Transverse colon (tissue), 4 donors: ENCODE measurements around the gene NUP214. TPM values are rescaled to one million over a fixed set of nuclear protein-coding genes. Genes with fewer than 3 reads are reported as not detected.
"Not testable (repeated sequence)": the region's sequence is repeated elsewhere in the genome, so short reads cannot be mapped to it uniquely, and the experiment has no call there.

ENCODE experiments used
- DNase-seq: peaks from one replicate; pipeline ENCODE4 v3.0.0-alpha.2; 2019
- H3K27ac ChIP-seq, 4 donors: fragments of 200-600 bp; sonication (generic); 2 replicates each; pipeline ENCODE4 v1.5.1; 2016 to 2018; ENCODE audit warnings: inconsistent platforms in 4 of 4
- H3K27me3 ChIP-seq: fragments of 200-600 bp; sonication (generic); 2 replicates; pipeline ENCODE4 v1.5.1; 2017; ENCODE audit warnings: inconsistent platforms
- H3K36me3 ChIP-seq, 4 donors: fragments of 200-600 bp; sonication (generic); 2 replicates each; pipeline ENCODE4 v1.5.1; 2017 to 2019; ENCODE audit warnings: inconsistent platforms in 4 of 4
- H3K4me1 ChIP-seq, 4 donors: fragments of 200-600 bp; sonication (generic); 2 replicates each; pipeline ENCODE4 v1.5.1; 2017 to 2020; ENCODE audit warnings: inconsistent platforms in 4 of 4
- H3K4me3 ChIP-seq, 4 donors: fragments of 200-600 bp; sonication (generic); 1 replicate in 1 of 4; 2 replicates in 3 of 4; pipeline versions ENCODE4 v1.5.1 to v1.6.1; 2017 to 2019; ENCODE audit warnings: inconsistent platforms in 4 of 4
- H3K9me3 ChIP-seq, 2 donors: fragments of 200-600 bp; sonication (generic); 2 replicates each; pipeline ENCODE4 v1.5.1; 2017 to 2019; ENCODE audit warnings: inconsistent platforms in 2 of 2
- EP300 ChIP-seq: sonication (generic); formaldehyde crosslinking; IDR thresholded peaks from one replicate; pipeline ENCODE4 v1.6.1; 2017; ENCODE audit warnings: antibody characterized with exemption, low read depth
- POLR2A ChIP-seq: fragments of 450-650 bp; IDR thresholded peaks from one replicate; pipeline ENCODE4 v1.6.1; 2016; ENCODE audit warnings: antibody characterized with exemption, mild to moderate bottlenecking, moderate library complexity
- POLR2AphosphoS5 ChIP-seq, 3 donors: sonication (generic); formaldehyde crosslinking; IDR thresholded peaks; one replicate each; pipeline ENCODE4 v1.6.1; 2016; ENCODE audit warnings: antibody characterized with exemption in 3 of 3
- WGBS, 2 donors: methylation state at CpG; one replicate each; pipeline ENCODE4 v1.1.5; 2018; ENCODE audit warnings: low coverage in 1 of 2; 5-methylcytosine and 5-hydroxymethylcytosine counted together
- in situ Hi-C, 4 donors: fragments of 200-750 bp; cut with MboI; loops; one replicate each; pipeline versions ENCODE4 v1.15.0 to v1.15.1; 2017; ENCODE audit warnings: low sequenced_read_pairs in 3 of 4, low pct_ligation_motif_present in 1 of 4, low pct_unique_long_range_greater_than_20kb in 1 of 4
- intact Hi-C: fragments of 100-400 bp; cut with DNase I; formaldehyde crosslinking; loops from one replicate; pipeline ENCODE4 v1.15.1; 2023; ENCODE audit warnings: low total_unique reads
- total RNA-seq, 4 donors: library from RNA; depleted of rRNA; stranded (reverse); fragments of >200 nt; gene quantifications; one replicate each; pipeline ENCODE4 v1.1.0, GENCODE V29; 2016
- TF ChIP-seq, protein P1 (sequence below), 5 experiments: fragments of 200-600 bp in 3 of 5; fragments of 450-650 bp in 2 of 5; sonication (generic) in 3 of 5; IDR thresholded peaks; 1 replicate in 2 of 5; 2 replicates in 3 of 5; pipeline ENCODE4 v1.5.1; 2016 to 2017; ENCODE audit warnings: antibody characterized with exemption in 5 of 5, inconsistent platforms in 3 of 5, mild to moderate bottlenecking in 2 of 5, moderate library complexity in 1 of 5

Gene NUP214
- total RNA-seq, 4 donors from 2014 or later = 48.3 to 152 (median 85.9) TPM

DNA sequence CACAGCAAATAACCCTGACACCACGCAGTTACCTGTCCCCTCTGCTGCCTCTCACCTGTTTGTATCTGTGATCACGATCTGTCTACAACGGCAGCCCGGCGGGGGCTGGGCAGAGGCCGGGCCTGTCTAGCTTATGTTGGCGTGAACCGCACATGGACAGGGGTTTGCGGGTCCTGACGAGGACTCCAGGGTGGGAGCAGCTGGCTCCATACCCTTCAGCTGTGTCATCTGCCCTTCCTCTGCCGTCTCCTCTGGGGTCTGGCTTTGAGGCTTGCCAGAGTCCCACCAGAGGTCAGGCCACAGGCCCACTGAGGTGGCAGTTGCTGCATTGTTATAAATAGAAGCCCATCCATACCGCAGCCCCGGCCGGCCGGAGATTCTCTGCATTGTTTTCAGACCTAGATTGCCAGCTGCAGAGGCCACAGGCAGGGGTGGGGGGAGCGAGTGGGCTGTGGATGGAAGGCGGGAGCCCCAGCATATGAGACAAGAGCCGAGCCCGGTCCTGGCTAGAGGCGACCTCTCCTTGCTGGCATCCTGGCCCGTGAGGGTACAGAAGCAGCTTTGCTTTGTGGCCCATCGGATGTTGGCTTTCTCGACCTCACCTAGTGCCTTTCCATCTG lies 113.1 kb downstream of the NUP214 start:
- H3K4me3 ChIP-seq = peak overlapping the region in 1 of 4 donors; percentile 25
- H3K9me3 ChIP-seq = no peaks in the 10 kb centered on the region
- H3K27me3 ChIP-seq = no peaks in the 10 kb centered on the region
- no peaks in the 10 kb centered on the region for H3K36me3 ChIP-seq
- 20 to 33% methylated on average over 1 to 23 of the region's 23 CpGs for WGBS, 2 donors
- no peak for DNase-seq
- peaks cover 9 to 22% (median 10%) of the 10 kb centered on the region in 4 donors for H3K4me1 ChIP-seq
- H3K27ac ChIP-seq = peak overlapping the region; percentile 7 to 29 (median 23)
- intact Hi-C loops (no loop called here), in situ Hi-C loops (no loop called here)
- TF ChIP-seq POLR2AphosphoS5 (IDR thresholded peaks at IDR 0.05) (no peak), EP300 (no peak), POLR2A (no peak)
- TF ChIP-seq, protein P1, sequence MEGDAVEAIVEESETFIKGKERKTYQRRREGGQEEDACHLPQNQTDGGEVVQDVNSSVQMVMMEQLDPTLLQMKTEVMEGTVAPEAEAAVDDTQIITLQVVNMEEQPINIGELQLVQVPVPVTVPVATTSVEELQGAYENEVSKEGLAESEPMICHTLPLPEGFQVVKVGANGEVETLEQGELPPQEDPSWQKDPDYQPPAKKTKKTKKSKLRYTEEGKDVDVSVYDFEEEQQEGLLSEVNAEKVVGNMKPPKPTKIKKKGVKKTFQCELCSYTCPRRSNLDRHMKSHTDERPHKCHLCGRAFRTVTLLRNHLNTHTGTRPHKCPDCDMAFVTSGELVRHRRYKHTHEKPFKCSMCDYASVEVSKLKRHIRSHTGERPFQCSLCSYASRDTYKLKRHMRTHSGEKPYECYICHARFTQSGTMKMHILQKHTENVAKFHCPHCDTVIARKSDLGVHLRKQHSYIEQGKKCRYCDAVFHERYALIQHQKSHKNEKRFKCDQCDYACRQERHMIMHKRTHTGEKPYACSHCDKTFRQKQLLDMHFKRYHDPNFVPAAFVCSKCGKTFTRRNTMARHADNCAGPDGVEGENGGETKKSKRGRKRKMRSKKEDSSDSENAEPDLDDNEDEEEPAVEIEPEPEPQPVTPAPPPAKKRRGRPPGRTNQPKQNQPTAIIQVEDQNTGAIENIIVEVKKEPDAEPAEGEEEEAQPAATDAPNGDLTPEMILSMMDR (IDR thresholded peaks at IDR 0.05) = no peak

- WGBS, 2 donors = 86% methylated on average over 23 of the region's 23 CpGs; no CpG with 5 or more reads in 1 of the 2 donors
- in situ Hi-C loops = no loop called here
- no peaks in the 10 kb centered on the region for H3K9me3 ChIP-seq
- intact Hi-C loops = no loop called here
- no peaks in the 10 kb centered on the region for H3K27me3 ChIP-seq
- no peak overlapping the region for H3K27ac ChIP-seq
- no peaks in the 10 kb centered on the region for H3K36me3 ChIP-seq
- DNase-seq = no peak
- H3K4me1 ChIP-seq = peaks cover 9 to 22% (median 10%) of the 10 kb centered on the region in 4 donors
- no peak for TF ChIP-seq POLR2AphosphoS5 (IDR thresholded peaks at IDR 0.05)
- TF ChIP-seq POLR2A = no peak
- TF ChIP-seq EP300 = no peak
- TF ChIP-seq, protein P1 (IDR thresholded peaks at IDR 0.05) = no peak
- H3K4me3 ChIP-seq = no peak overlapping the region
Observed at GRCh38 chr9:131239161-131239975, 114.0 kb downstream of the NUP214 start.

GRCh38 chr9:131240047-131240921 lies 114.9 kb downstream of the NUP214 start:
- Histone ChIP-seq H3K27me3 (no peaks in the 10 kb centered on the region), H3K27ac (no peak overlapping the region), H3K9me3 (no peaks in the 10 kb centered on the region), H3K4me1 (peaks cover 9 to 22% (median 10%) of the 10 kb centered on the region in 4 donors), H3K36me3 (no peaks in the 10 kb centered on the region), H3K4me3 (no peak overlapping the region)
- TF ChIP-seq EP300 (no peak), POLR2A (no peak), POLR2AphosphoS5 (IDR thresholded peaks at IDR 0.05) (no peak)
- TF ChIP-seq, protein P1 (IDR thresholded peaks at IDR 0.05) = no peak
- 74 to 78% methylated on average over 6 to 20 of the region's 22 CpGs for WGBS, 2 donors
- intact Hi-C loops = no loop called here
- in situ Hi-C loops = no loop called here
- DNase-seq = no peak

DNA sequence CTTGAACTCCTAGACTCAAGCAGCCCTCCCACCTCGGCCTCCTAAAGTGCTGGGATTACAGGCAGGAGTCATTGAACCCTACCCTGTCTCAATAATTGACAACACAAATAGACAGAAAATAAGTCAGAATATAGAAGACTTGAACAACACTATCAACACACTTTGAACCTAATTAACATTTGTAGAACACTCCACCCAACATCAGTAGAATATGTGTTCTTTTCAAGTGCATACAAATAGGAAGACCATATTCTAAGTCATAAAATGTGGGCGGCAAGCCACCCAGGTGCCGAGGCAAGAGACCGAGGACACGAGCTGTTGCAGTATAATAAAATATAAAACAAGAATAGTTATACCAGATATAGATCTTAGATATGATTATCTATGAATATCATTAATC lies 118.9 kb downstream of the NUP214 start:
- H3K9me3 ChIP-seq, DNase-seq, intact Hi-C loops, H3K4me3 ChIP-seq, H3K4me1 ChIP-seq, in situ Hi-C loops, H3K27me3 ChIP-seq, H3K27ac ChIP-seq, H3K36me3 ChIP-seq: not testable (repeated sequence)
- 58 to 59% methylated on average over 5 of the region's 5 CpGs for WGBS, 2 donors
